ENCODE data around the gene GALNT5. TPM values are rescaled to one million over a fixed set of nuclear protein-coding genes. Genes with fewer than 3 reads are reported as not detected.

Gene GALNT5
- total RNA-seq, 1 experiment from 2014 or later: not detected

DNA sequence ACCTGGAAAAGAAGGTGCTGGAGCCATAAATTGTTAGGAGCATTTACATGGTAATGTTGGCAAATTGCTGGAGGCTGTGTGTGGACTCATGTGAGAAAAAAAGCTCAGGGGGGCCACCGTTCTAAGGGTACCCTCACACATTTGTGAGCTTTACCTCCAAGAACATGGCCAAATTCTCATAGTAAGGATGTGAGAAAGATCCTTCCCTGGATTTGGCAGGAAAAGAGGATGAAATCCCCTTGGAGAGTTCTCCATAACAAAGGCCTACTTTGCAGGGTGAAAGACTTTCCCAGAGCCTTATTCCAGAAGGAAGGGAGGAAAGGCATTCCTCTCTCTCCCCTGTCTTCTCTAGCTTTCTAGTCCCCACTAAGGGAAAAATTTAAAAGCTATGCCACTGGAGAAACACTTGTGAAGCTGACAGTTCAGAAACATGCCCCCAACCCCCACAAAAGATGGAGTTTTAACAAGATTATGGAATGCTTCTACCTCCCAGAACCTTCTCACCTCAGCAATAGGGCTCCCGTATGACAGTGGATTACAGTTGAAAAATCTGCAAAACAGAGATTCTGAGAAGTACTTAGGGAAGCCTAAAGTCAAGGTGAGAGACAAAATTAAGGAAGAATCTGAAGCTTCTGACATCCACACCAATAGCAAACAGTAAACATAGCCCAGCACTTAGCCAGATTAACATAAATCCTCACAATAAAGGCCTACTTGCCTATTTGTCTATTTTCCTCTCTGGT lies 88.3 kb downstream of the GALNT5 start:
- in situ Hi-C loops (cut with HindIII; ENCODE audit: low sequenced_read_pairs): no loop called here
- DNase-seq (ENCODE audit: low spot score): no peak

DNA sequence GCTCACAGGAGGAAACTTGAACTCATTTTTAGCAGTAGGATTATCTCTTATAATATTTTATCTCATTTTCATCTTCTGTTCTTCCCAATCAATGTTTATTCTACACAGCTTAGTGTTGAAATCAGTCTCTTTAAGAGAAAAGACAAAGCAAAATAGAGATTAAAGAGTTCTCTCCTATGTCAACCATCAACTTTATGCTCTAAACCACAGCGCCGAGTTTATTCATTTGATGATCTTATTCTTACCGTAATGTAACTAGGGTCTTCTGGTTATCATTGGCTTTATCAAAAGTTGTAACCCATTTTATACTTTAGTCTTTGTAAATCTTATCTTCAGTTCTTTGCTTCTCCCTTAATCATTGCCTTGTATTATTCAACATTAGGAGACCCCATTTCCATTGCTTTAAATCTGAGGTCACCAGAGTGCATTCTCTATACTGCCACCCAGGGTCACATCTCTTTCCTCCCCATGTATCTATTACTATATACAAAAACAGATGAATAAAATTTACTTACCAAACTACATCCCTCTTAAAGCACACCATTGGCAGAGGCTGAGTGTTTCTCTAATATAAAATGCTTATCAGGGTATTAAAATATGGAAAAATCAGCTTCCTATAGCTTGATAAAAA lies 90.9 kb downstream of the GALNT5 start:
- no peak for DNase-seq (ENCODE audit: low spot score)
- in situ Hi-C loops (cut with HindIII; ENCODE audit: low sequenced_read_pairs): no loop called here

- in situ Hi-C loops (cut with HindIII; ENCODE audit: low sequenced_read_pairs): no loop called here
- DNase-seq (ENCODE audit: low spot score): no peak
Observed at GRCh38 chr2:157349949-157350515, 92.5 kb downstream of the GALNT5 start.

GRCh38 chr2:157355618-157356017 lies 98.1 kb downstream of the GALNT5 start:
- DNase-seq (ENCODE audit: low spot score): no peak
- in situ Hi-C loops (cut with HindIII; ENCODE audit: low sequenced_read_pairs): no loop called here

DNA sequence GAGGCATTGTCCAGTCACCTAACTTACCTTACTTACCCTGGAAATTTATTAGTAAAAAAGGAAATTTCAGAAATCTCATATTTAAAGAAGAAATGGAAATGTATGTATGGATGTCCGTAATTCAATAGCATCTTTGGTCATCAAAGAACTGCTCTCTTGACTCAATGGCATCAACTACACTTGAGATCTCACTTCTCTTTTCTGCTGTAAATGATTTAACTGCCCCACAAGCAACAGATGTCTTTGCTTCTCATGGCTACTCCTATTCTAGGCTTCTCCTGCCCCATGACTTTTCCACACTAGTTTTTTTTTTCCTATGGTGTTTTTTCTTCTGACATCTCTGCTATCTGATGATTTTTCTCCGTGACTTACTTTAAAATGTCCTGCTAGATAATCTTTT lies 102.1 kb downstream of the GALNT5 start:
- no peak for DNase-seq (ENCODE audit: low spot score)

GRCh38 chr2:157361526-157361925 lies 104.0 kb downstream of the GALNT5 start:
- DNase-seq (ENCODE audit: low spot score): no peak
- in situ Hi-C loops (cut with HindIII; ENCODE audit: low sequenced_read_pairs): no loop called here

More for the DNA sequence above, 102.1 kb downstream of the GALNT5 start:
- in situ Hi-C loops (cut with HindIII; ENCODE audit: low sequenced_read_pairs): no loop called here

- in situ Hi-C loops (cut with HindIII; ENCODE audit: low sequenced_read_pairs): no loop called here
Observed at GRCh38 chr2:157362627-157363026, 105.1 kb downstream of the GALNT5 start.

DNA sequence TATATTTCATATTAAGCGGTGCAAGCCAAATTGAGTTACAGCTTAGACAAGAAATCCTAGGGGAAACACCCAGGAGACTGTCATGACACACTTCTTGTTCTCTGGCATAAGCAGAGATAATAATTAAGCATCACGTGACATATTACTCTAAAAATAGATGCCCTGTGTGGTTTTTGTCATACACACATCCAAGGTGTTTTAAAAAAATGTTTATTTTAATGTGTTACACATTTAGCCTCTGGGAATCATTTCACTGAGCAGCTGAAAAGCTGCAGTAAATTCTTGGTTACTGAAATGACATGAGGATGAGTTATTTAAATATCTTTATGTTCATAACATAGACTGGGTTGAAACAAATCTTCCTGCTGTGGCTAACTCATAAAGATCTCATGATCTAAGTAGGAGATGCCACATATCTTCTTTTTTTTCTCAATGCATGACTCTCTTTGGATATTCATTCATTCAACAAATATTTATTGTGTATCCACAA lies 106.2 kb downstream of the GALNT5 start:
- in situ Hi-C loops (cut with HindIII; ENCODE audit: low sequenced_read_pairs): no loop called here
- no peak for DNase-seq (ENCODE audit: low spot score)

More at GRCh38 chr2:157362627-157363026, 105.1 kb downstream of the GALNT5 start:
- no peak for DNase-seq (ENCODE audit: low spot score)

Other genes with a start within 250 kb of the GALNT5 start
- gene ERMN, start 68.1 kb downstream of the GALNT5 start, total RNA-seq (2014; rRNA removed; shearing (Covaris generic)): not detected in 2 replicates
- not detected in 2 replicates for gene CYTIP, start 186.4 kb downstream of the GALNT5 start, total RNA-seq (2014; rRNA removed; shearing (Covaris generic))

Data from G401 (cell line).